OCI-LY7 (cell line): ENCODE results near the gene ANKRD13A.
"Not testable (repeated sequence)": the region's sequence is repeated elsewhere in the genome, so short reads cannot be mapped to it uniquely, and the experiment has no call there.

Source experiments
- CTCF ChIP-seq: fragments of 200-600 bp; sonication (generic); conservative IDR thresholded peaks from 2 replicates; pipeline ENCODE4 v1.5.1; 2014; ENCODE audit warnings: mild to moderate bottlenecking, antibody characterized with exemption, low read length, moderate library complexity, mixed read lengths
- EZH2phosphoT487 ChIP-seq: fragments of 200-600 bp; sonication (generic); IDR thresholded peaks from 2 replicates; pipeline ENCODE4 v1.6.1; 2018; ENCODE audit warnings: low read depth, borderline replicate concordance, mild to moderate bottlenecking, mixed run types, antibody characterized with exemption, low read length, moderate library complexity, mixed read lengths

- not testable (repeated sequence) for TF ChIP-seq CTCF, EZH2phosphoT487
Observed at GRCh38 chr12:110055375-110056352, 56.4 kb downstream of the ANKRD13A start.
